ENCODE measurements around the gene CLDN24.

Gene CLDN24

DNA sequence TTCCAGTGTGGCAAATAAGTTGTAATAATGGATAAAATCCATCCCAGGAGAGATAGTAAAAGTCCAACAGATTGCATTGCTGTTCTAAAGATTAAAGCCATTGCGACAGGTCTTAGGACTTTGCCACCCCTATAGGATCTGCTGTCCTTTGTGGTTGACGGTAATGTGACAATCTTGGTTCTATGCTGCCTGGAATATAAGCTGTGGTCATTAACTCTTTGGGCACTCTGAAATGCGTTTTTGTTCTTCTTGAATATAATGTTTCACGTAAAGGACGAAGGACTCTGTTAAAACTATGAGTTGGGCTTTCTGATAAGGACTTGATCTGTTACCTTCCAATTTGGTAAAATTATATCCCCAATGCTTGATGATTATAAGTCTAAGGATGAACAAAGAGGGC is at the start of gene CLDN24:
Gene CLDN24 (minus strand): TSS at position 101 of the 400 bp plus-strand sequence. CDS start 0 bp downstream, at position 101.
- no peak for TF ChIP-seq CEBPB (IDR thresholded peaks at IDR 0.05)
- TF ChIP-seq, protein P1, sequence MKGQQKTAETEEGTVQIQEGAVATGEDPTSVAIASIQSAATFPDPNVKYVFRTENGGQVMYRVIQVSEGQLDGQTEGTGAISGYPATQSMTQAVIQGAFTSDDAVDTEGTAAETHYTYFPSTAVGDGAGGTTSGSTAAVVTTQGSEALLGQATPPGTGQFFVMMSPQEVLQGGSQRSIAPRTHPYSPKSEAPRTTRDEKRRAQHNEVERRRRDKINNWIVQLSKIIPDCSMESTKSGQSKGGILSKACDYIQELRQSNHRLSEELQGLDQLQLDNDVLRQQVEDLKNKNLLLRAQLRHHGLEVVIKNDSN (IDR thresholded peaks at IDR 0.05) = no peak
- TF ChIP-seq YY1 (IDR thresholded peaks at IDR 0.05; ENCODE audit: low read depth) = no peak
- no peak for TF ChIP-seq FOXM1 (IDR thresholded peaks at IDR 0.05; ENCODE audit: borderline replicate concordance, low read depth)
- no peak for TF ChIP-seq ZBTB7A (IDR thresholded peaks at IDR 0.05; ENCODE audit: low read depth)
- no peak for TF ChIP-seq EP300 (IDR thresholded peaks at IDR 0.05; ENCODE audit: borderline replicate concordance)
- no peak for TF ChIP-seq NFIC (IDR thresholded peaks at IDR 0.05)
- no peak for TF ChIP-seq TAF1 (IDR thresholded peaks at IDR 0.05; ENCODE audit: low read depth)
- TF ChIP-seq RAD21 (IDR thresholded peaks at IDR 0.05; ENCODE audit: low read depth) = no peak

DNA sequence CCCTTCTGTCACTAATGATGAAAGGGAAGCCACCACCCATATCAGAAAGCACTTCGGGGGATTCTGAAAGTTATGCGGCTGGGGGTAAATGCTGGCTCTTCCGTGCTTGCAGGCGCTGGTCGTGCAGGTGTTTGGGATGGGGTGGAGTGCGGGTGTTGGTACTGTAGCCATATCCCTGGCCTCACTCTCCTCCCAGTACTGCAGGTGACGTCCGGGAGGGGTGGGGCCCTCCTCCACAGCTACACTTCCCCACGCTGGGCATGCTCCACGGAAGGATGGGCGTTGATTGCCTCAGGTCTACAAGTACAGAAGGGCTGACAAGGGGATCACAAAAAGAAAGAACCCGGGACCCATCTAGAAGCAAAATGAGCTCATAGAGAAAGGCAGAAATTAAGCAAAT is 48.6 kb upstream of the CLDN24 start:
- no peak for TF ChIP-seq TCF12 (IDR thresholded peaks at IDR 0.05; ENCODE audit: low read depth)
- no peak for TF ChIP-seq TAF1 (IDR thresholded peaks at IDR 0.05; ENCODE audit: low read depth)
- TF ChIP-seq TEAD4 (IDR thresholded peaks at IDR 0.05) = no peak
- no peak for TF ChIP-seq RAD21 (IDR thresholded peaks at IDR 0.05; ENCODE audit: low read depth)
- no peak for TF ChIP-seq EGR1 (IDR thresholded peaks at IDR 0.05)
- no peak for TF ChIP-seq EP300 (IDR thresholded peaks at IDR 0.05; ENCODE audit: borderline replicate concordance)
- TF ChIP-seq, protein P2, sequence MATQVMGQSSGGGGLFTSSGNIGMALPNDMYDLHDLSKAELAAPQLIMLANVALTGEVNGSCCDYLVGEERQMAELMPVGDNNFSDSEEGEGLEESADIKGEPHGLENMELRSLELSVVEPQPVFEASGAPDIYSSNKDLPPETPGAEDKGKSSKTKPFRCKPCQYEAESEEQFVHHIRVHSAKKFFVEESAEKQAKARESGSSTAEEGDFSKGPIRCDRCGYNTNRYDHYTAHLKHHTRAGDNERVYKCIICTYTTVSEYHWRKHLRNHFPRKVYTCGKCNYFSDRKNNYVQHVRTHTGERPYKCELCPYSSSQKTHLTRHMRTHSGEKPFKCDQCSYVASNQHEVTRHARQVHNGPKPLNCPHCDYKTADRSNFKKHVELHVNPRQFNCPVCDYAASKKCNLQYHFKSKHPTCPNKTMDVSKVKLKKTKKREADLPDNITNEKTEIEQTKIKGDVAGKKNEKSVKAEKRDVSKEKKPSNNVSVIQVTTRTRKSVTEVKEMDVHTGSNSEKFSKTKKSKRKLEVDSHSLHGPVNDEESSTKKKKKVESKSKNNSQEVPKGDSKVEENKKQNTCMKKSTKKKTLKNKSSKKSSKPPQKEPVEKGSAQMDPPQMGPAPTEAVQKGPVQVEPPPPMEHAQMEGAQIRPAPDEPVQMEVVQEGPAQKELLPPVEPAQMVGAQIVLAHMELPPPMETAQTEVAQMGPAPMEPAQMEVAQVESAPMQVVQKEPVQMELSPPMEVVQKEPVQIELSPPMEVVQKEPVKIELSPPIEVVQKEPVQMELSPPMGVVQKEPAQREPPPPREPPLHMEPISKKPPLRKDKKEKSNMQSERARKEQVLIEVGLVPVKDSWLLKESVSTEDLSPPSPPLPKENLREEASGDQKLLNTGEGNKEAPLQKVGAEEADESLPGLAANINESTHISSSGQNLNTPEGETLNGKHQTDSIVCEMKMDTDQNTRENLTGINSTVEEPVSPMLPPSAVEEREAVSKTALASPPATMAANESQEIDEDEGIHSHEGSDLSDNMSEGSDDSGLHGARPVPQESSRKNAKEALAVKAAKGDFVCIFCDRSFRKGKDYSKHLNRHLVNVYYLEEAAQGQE (IDR thresholded peaks at IDR 0.05; ENCODE audit: low read depth) = no peak
- TF ChIP-seq, protein P1 (IDR thresholded peaks at IDR 0.05) = no peak
- TF ChIP-seq CEBPB (IDR thresholded peaks at IDR 0.05) = no peak
- TF ChIP-seq CREB1 (IDR thresholded peaks at IDR 0.05; ENCODE audit: low read depth) = no peak
- TF ChIP-seq FOXM1 (IDR thresholded peaks at IDR 0.05; ENCODE audit: borderline replicate concordance, low read depth) = no peak
- no peak for TF ChIP-seq NFIC (IDR thresholded peaks at IDR 0.05)

DNA sequence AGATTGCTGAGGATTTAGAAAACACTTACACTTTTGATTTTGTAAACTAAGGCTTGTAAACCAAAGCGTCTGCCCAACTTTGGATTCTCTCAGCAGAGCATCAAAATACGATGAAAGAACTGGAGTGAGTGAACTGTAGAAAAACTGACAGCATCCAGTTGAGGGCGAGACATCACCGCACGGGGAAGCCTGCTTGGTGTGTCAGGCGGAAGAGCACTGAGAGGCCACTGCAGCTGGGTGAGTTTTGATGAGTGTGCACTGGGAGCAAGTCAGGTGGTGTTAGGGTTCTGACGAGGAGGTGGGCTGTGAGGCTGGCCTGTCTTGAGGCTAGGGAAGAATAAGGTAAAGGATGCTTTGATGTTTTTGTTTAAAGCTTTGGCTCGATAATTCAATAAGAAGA is 46.8 kb upstream of the CLDN24 start:
- TF ChIP-seq ZBTB7A (IDR thresholded peaks at IDR 0.05; ENCODE audit: low read depth) (no peak), TCF12 (IDR thresholded peaks at IDR 0.05; ENCODE audit: low read depth) (no peak), FOXM1 (IDR thresholded peaks at IDR 0.05; ENCODE audit: borderline replicate concordance, low read depth) (no peak), TEAD4 (IDR thresholded peaks at IDR 0.05) (no peak), EGR1 (IDR thresholded peaks at IDR 0.05) (no peak), RAD21 (IDR thresholded peaks at IDR 0.05; ENCODE audit: low read depth) (no peak), CREB1 (IDR thresholded peaks at IDR 0.05; ENCODE audit: low read depth) (no peak), EP300 (IDR thresholded peaks at IDR 0.05; ENCODE audit: borderline replicate concordance) (no peak), TAF1 (IDR thresholded peaks at IDR 0.05; ENCODE audit: low read depth) (no peak), YY1 (IDR thresholded peaks at IDR 0.05; ENCODE audit: low read depth) (no peak), NFIC (IDR thresholded peaks at IDR 0.05) (no peak), CEBPB (IDR thresholded peaks at IDR 0.05) (no peak)
- TF ChIP-seq, protein P2 (IDR thresholded peaks at IDR 0.05; ENCODE audit: low read depth) = no peak
- TF ChIP-seq, protein P3, sequence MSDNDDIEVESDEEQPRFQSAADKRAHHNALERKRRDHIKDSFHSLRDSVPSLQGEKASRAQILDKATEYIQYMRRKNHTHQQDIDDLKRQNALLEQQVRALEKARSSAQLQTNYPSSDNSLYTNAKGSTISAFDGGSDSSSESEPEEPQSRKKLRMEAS (IDR thresholded peaks at IDR 0.05) = no peak
- TF ChIP-seq, protein P1 (IDR thresholded peaks at IDR 0.05) = no peak

DNA sequence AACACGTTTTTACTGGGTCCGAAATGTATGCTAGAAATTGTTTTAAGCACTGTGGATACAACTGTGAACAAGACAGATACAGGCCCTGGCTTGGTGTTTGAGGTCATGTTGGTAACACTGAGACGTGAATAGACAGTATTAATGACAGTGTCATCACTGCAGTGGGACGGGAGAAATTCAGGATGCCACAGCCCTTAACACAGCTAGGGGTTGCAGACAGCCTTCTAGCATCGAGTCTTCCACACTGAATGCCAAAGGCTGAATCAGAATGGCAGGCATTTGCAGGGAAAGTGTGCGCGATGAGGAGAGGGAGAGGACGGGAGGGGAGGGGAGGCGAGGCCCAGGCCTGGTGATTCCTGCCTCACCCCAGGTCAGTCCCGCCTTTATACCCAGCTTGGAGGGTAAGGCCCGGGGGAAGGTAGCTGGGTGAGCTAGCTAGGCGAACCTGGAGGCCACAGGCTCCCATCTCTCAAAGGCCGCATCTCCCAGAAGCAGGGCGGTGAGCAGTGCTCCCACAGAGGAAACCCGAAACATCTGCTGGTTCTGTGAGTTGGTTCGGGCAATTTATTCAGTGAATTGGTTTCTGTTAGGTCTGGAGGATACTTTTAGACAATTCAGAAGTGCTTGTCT is 44.1 kb upstream of the CLDN24 start:
- TF ChIP-seq TEAD4 (IDR thresholded peaks at IDR 0.05) (no peak), YY1 (IDR thresholded peaks at IDR 0.05; ENCODE audit: low read depth) (no peak), TCF12 (IDR thresholded peaks at IDR 0.05; ENCODE audit: low read depth) (no peak), TAF1 (IDR thresholded peaks at IDR 0.05; ENCODE audit: low read depth) (no peak), RAD21 (IDR thresholded peaks at IDR 0.05; ENCODE audit: low read depth) (no peak), ZBTB7A (IDR thresholded peaks at IDR 0.05; ENCODE audit: low read depth) (no peak), CEBPB (IDR thresholded peaks at IDR 0.05) (no peak), CREB1 (IDR thresholded peaks at IDR 0.05; ENCODE audit: low read depth) (no peak), NFIC (IDR thresholded peaks at IDR 0.05) (no peak), EGR1 (IDR thresholded peaks at IDR 0.05) (no peak), FOXM1 (IDR thresholded peaks at IDR 0.05; ENCODE audit: borderline replicate concordance, low read depth) (no peak)
- TF ChIP-seq, protein P3 (IDR thresholded peaks at IDR 0.05) = no peak
- TF ChIP-seq, protein P1 (IDR thresholded peaks at IDR 0.05) = no peak
- TF ChIP-seq, protein P2 (IDR thresholded peaks at IDR 0.05; ENCODE audit: low read depth) = no peak
